ENCODE measurements around the gene TEDC1.

TEDC1 gene

GRCh38 chr14:105449276-105450122 lies 41.5 kb upstream of the TEDC1 start:
- Histone ChIP-seq H3K27me3 (ENCODE audit: control insufficient read depth, insufficient read depth, low read length) (no peaks in the 10 kb centered on the region), H3K9me3 (ENCODE audit: control insufficient read depth, insufficient read depth, low read depth, low read length) (no peaks in the 10 kb centered on the region), H3K36me3 (ENCODE audit: control insufficient read depth, insufficient read depth, low read length) (peaks cover 69% of the 10 kb centered on the region), H3K27ac (ENCODE audit: low read depth, low read length) (0 out of 2 replicates have a peak overlapping the region, but pooled peaks have one; percentile 26), H3K4me3 (ENCODE audit: low read depth, low read length) (no peak overlapping the region), H3K9ac (ENCODE audit: low read length) (no peak overlapping the region), H3K4me1 (ENCODE audit: control insufficient read depth, insufficient read depth, low read length) (no peaks in the 10 kb centered on the region)

- no peak overlapping the region for H3K27ac ChIP-seq (ENCODE audit: low read depth, low read length)
- H3K4me1 ChIP-seq (ENCODE audit: control insufficient read depth, insufficient read depth, low read length): no peaks in the 10 kb centered on the region
- no peaks in the 10 kb centered on the region for H3K9me3 ChIP-seq (ENCODE audit: control insufficient read depth, insufficient read depth, low read depth, low read length)
- H3K9ac ChIP-seq (ENCODE audit: low read length): no peak overlapping the region
- no peak overlapping the region for H3K4me3 ChIP-seq (ENCODE audit: low read depth, low read length)
- H3K27me3 ChIP-seq (ENCODE audit: control insufficient read depth, insufficient read depth, low read length): no peaks in the 10 kb centered on the region
- H3K36me3 ChIP-seq (ENCODE audit: control insufficient read depth, insufficient read depth, low read length): peaks cover 71% of the 10 kb centered on the region
These were observed 40.9 kb upstream of the TEDC1 start for GRCh38 chr14:105450123-105450505.

- H3K4me1 ChIP-seq (ENCODE audit: control insufficient read depth, insufficient read depth, low read length): no peaks in the 10 kb centered on the region
- H3K27ac ChIP-seq (ENCODE audit: low read depth, low read length): no peak overlapping the region
- no peak overlapping the region for H3K4me3 ChIP-seq (ENCODE audit: low read depth, low read length)
- no peaks in the 10 kb centered on the region for H3K9me3 ChIP-seq (ENCODE audit: control insufficient read depth, insufficient read depth, low read depth, low read length)
- H3K27me3 ChIP-seq (ENCODE audit: control insufficient read depth, insufficient read depth, low read length): no peaks in the 10 kb centered on the region
- H3K9ac ChIP-seq (ENCODE audit: low read length): no peak overlapping the region
- H3K36me3 ChIP-seq (ENCODE audit: control insufficient read depth, insufficient read depth, low read length): peaks cover 76% of the 10 kb centered on the region
These were observed 40.0 kb upstream of the TEDC1 start for GRCh38 chr14:105450864-105451720.

DNA sequence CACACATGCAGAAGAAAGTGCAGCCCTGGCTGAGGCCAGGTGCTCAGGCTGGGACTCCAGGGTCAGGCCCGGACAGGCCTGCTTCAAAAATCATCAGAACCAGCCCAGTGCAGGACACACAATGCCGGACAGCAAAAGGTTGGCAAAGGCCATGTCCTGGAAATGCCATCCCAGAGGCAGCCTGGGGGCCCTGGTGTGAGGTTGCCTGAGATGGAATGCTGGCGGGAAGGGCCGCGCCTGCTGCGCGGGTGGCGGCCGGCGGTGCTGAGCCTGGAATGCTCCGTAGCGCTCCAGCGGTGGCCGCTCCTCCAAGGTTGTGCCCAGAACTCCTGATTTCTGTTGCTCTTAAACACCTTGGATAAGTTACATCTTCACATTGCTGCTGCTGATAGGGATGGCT lies 38.1 kb upstream of the TEDC1 start:
- no peaks in the 10 kb centered on the region for H3K4me1 ChIP-seq (ENCODE audit: control insufficient read depth, insufficient read depth, low read length)
- H3K27ac ChIP-seq (ENCODE audit: low read depth, low read length): no peak overlapping the region
- H3K4me3 ChIP-seq (ENCODE audit: low read depth, low read length): no peak overlapping the region
- no peaks in the 10 kb centered on the region for H3K9me3 ChIP-seq (ENCODE audit: control insufficient read depth, insufficient read depth, low read depth, low read length)
- no peak overlapping the region for H3K9ac ChIP-seq (ENCODE audit: low read length)
- H3K36me3 ChIP-seq (ENCODE audit: control insufficient read depth, insufficient read depth, low read length): peaks cover 84% of the 10 kb centered on the region
- H3K27me3 ChIP-seq (ENCODE audit: control insufficient read depth, insufficient read depth, low read length): no peaks in the 10 kb centered on the region

DNA sequence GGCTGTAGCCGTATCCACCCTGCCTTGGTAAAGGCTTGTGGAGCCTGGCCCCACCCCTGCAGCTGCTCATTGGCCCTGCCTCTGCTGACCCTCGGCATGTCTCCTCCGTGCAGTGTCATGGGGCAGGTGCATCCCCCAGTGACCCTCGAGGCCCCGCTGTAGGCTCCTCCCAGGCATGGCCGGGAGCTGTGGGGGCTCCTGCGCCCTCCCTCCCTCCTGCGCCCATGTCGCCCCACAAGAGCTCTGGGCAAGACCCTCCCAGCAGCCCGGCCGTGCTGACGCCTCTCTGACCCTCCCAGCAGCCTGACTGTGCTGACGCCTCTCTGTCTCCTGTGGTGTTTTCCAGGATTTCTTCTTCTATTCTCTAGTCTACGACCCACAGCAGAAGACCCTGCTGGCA lies 37.2 kb upstream of the TEDC1 start:
- Histone ChIP-seq H3K9ac (ENCODE audit: low read length) (no peak overlapping the region), H3K36me3 (ENCODE audit: control insufficient read depth, insufficient read depth, low read length) (peaks cover 88% of the 10 kb centered on the region), H3K27ac (ENCODE audit: low read depth, low read length) (no peak overlapping the region), H3K4me3 (ENCODE audit: low read depth, low read length) (no peak overlapping the region), H3K27me3 (ENCODE audit: control insufficient read depth, insufficient read depth, low read length) (no peaks in the 10 kb centered on the region), H3K4me1 (ENCODE audit: control insufficient read depth, insufficient read depth, low read length) (no peaks in the 10 kb centered on the region), H3K9me3 (ENCODE audit: control insufficient read depth, insufficient read depth, low read depth, low read length) (no peaks in the 10 kb centered on the region)

DNA sequence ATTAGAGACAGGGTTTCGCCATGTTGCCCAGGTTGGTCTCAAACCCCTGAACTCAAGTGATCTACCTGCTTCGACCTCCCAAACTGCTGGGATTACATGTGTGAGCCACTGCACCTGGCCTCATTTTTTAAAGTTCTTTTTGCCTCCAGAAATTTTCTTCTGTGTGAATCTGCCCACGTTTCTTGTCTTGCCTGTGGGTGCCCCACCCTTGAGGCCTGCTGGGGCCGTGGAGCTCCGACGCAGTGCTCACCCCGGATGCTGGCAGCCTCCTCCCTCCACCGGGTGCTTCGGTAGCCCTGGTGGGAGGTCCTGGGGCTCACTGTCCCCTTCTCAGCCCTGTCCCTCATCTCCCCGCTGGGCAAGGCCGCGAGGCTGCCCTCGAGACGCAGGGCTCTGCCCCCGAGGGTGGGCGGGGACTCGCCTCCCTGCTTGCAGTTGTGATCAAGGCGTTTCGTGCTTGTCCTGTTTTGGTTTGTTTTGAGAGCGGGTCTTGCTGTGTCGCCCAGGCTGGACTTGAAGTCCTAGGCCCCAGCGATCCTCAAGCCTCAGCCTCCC lies 35.9 kb upstream of the TEDC1 start:
- Histone ChIP-seq H3K36me3 (ENCODE audit: control insufficient read depth, insufficient read depth, low read length) (peaks cover 77% of the 10 kb centered on the region), H3K4me3 (ENCODE audit: low read depth, low read length) (no peak overlapping the region), H3K9me3 (ENCODE audit: control insufficient read depth, insufficient read depth, low read depth, low read length) (no peaks in the 10 kb centered on the region), H3K9ac (ENCODE audit: low read length) (peak overlapping the region; percentile 19), H3K4me1 (ENCODE audit: control insufficient read depth, insufficient read depth, low read length) (no peaks in the 10 kb centered on the region), H3K27ac (ENCODE audit: low read depth, low read length) (no peak overlapping the region), H3K27me3 (ENCODE audit: control insufficient read depth, insufficient read depth, low read length) (no peaks in the 10 kb centered on the region)

- Histone ChIP-seq H3K4me3 (ENCODE audit: low read depth, low read length) (no peak overlapping the region), H3K27me3 (ENCODE audit: control insufficient read depth, insufficient read depth, low read length) (no peaks in the 10 kb centered on the region), H3K27ac (ENCODE audit: low read depth, low read length) (no peak overlapping the region), H3K36me3 (ENCODE audit: control insufficient read depth, insufficient read depth, low read length) (peaks cover 77% of the 10 kb centered on the region), H3K9ac (ENCODE audit: low read length) (peak overlapping the region; percentile 19), H3K9me3 (ENCODE audit: control insufficient read depth, insufficient read depth, low read depth, low read length) (no peaks in the 10 kb centered on the region), H3K4me1 (ENCODE audit: control insufficient read depth, insufficient read depth, low read length) (no peaks in the 10 kb centered on the region)
These were observed 35.0 kb upstream of the TEDC1 start for GRCh38 chr14:105455766-105456660.

- no peak overlapping the region for H3K4me3 ChIP-seq (ENCODE audit: low read depth, low read length)
- H3K27ac ChIP-seq (ENCODE audit: low read depth, low read length): no peak overlapping the region
- H3K36me3 ChIP-seq (ENCODE audit: control insufficient read depth, insufficient read depth, low read length): peaks cover 79% of the 10 kb centered on the region
- H3K4me1 ChIP-seq (ENCODE audit: control insufficient read depth, insufficient read depth, low read length): no peaks in the 10 kb centered on the region
- H3K9me3 ChIP-seq (ENCODE audit: control insufficient read depth, insufficient read depth, low read depth, low read length): no peaks in the 10 kb centered on the region
- no peak overlapping the region for H3K9ac ChIP-seq (ENCODE audit: low read length)
- no peaks in the 10 kb centered on the region for H3K27me3 ChIP-seq (ENCODE audit: control insufficient read depth, insufficient read depth, low read length)
These were observed 34.1 kb upstream of the TEDC1 start for GRCh38 chr14:105456736-105457617.

DNA sequence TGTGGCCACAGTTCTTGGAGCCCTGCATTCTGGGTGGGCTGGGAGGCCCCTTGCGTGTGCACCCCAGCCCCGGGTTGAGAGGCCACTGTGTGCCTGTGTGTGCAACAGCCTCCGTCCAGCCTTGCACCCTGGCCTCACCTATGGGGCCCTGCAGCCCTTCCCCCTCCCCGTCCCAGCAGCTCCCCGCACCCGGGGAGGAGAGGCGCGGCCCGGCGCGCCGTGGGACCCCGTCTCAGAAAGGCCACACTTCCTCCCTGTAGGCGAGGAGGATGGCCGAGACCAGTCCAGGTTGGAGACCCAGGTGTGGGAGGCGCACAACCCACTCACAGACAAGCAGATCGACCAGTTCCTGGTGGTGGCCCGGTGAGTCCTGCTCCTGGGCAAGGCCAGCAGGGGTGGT lies 33.0 kb upstream of the TEDC1 start:
- Histone ChIP-seq H3K9ac (ENCODE audit: low read length) (no peak overlapping the region), H3K27ac (ENCODE audit: low read depth, low read length) (peak overlapping the region; percentile 30; the same call in 1 of the 2 replicates), H3K36me3 (ENCODE audit: control insufficient read depth, insufficient read depth, low read length) (peaks cover 79% of the 10 kb centered on the region), H3K4me3 (ENCODE audit: low read depth, low read length) (no peak overlapping the region), H3K9me3 (ENCODE audit: control insufficient read depth, insufficient read depth, low read depth, low read length) (no peaks in the 10 kb centered on the region), H3K4me1 (ENCODE audit: control insufficient read depth, insufficient read depth, low read length) (no peaks in the 10 kb centered on the region), H3K27me3 (ENCODE audit: control insufficient read depth, insufficient read depth, low read length) (no peaks in the 10 kb centered on the region)

GRCh38 chr14:105458571-105458970 lies 32.5 kb upstream of the TEDC1 start:
- no peak overlapping the region for H3K9ac ChIP-seq (ENCODE audit: low read length)
- no peaks in the 10 kb centered on the region for H3K9me3 ChIP-seq (ENCODE audit: control insufficient read depth, insufficient read depth, low read depth, low read length)
- H3K4me3 ChIP-seq (ENCODE audit: low read depth, low read length): no peak overlapping the region
- 0 out of 2 replicates have a peak overlapping the region, but pooled peaks have one; percentile 30 for H3K27ac ChIP-seq (ENCODE audit: low read depth, low read length)
- H3K36me3 ChIP-seq (ENCODE audit: control insufficient read depth, insufficient read depth, low read length): peaks cover 80% of the 10 kb centered on the region
- H3K27me3 ChIP-seq (ENCODE audit: control insufficient read depth, insufficient read depth, low read length): no peaks in the 10 kb centered on the region
- H3K4me1 ChIP-seq (ENCODE audit: control insufficient read depth, insufficient read depth, low read length): no peaks in the 10 kb centered on the region

Data from HUES6 (cell line).